CD4-positive, alpha-beta T cell treated with Interleukin-17A for 4 hours (primary cell): ENCODE data around the gene INHBC.
"Not testable (repeated sequence)": the region's sequence is repeated elsewhere in the genome, so short reads cannot be mapped to it uniquely, and the experiment has no call there.

ENCODE experiments used
- DNase-seq: peaks from one replicate; pipeline ENCODE4 v3.0.0-alpha.2; 2020; ENCODE audit warnings: mixed read lengths

The INHBC gene

GRCh38 chr12:57487597-57488401 lies 53.2 kb downstream of the INHBC start, which contains the start of gene MARS1:
MARS1 (plus strand) TSS chr12:57488068; CDS start chr12:57488091, 23 bp downstream.
- DNase-seq = peak; percentile 91

- no peak for DNase-seq
These were observed 54.0 kb downstream of the INHBC start for GRCh38 chr12:57488402-57489156.

GRCh38 chr12:57489157-57489641 lies 54.6 kb downstream of the INHBC start:
- DNase-seq = no peak

GRCh38 chr12:57490126-57490525 lies 55.5 kb downstream of the INHBC start:
- no peak for DNase-seq

GRCh38 chr12:57491393-57492280 lies 57.1 kb downstream of the INHBC start:
- no peak for DNase-seq

- not testable (repeated sequence) for DNase-seq
These were observed 60.6 kb downstream of the INHBC start for GRCh38 chr12:57495051-57495701.

GRCh38 chr12:57496822-57497221 lies 62.2 kb downstream of the INHBC start:
- DNase-seq = no peak

- DNase-seq = no peak
These were observed 62.9 kb downstream of the INHBC start for GRCh38 chr12:57497223-57498131.

- DNase-seq = peak; percentile 12
These were observed 63.5 kb downstream of the INHBC start for GRCh38 chr12:57498132-57498502.

- DNase-seq = no peak
These were observed 64.0 kb downstream of the INHBC start for GRCh38 chr12:57498571-57498970.

- no peak for DNase-seq
These were observed 65.6 kb downstream of the INHBC start for GRCh38 chr12:57500213-57500612.
